PC-9 (cell line): Measurements from ENCODE around the gene CEACAM6. TPM values are rescaled to one million over a fixed set of nuclear protein-coding genes. Genes with fewer than 3 reads are reported as not detected.

Experiments used
- BruUV-seq: library from RNA; stranded (reverse); fragments of 400-500 nt; replicated peaks from 2 replicates; lab custom pipeline; 2021; lab: Mats Ljungman, UMichigan
- CTCF ChIA-PET: fragments of 300-600 bp; sonication (Branson Sonifier 250); formaldehyde crosslinking; loops from one replicate; lab custom pipeline; 2022; ENCODE audit warnings: antibody characterized with exemption; lab: Charles Lee
- POLR2A ChIA-PET: fragments of 300-600 bp; sonication (Branson Sonifier 250); formaldehyde crosslinking; loops from one replicate; lab custom pipeline; 2022; ENCODE audit warnings: antibody characterized with exemption; ENCODE audit not compliant: unreplicated experiment; lab: Charles Lee
- DNase-seq, 2 experiments: peaks; one replicate each; pipeline versions ENCODE4 v3.0.0 to v3.0.0-alpha.2; 2015 to 2022; ENCODE audit warnings: mixed read lengths in 1 of 2
- H2AFZ ChIP-seq: fragments of 200-600 bp; sonication (generic); 2 replicates; pipeline ENCODE4 v1.8.1; 2017; ENCODE audit warnings: antibody characterized with exemption
- H3F3A ChIP-seq: fragments of 200-600 bp; sonication (generic); 2 replicates; pipeline ENCODE4 v1.8.1; 2017; ENCODE audit warnings: antibody characterized with exemption, mild to moderate bottlenecking, low read depth; ENCODE audit not compliant: insufficient read depth
- H3K27ac ChIP-seq: fragments of 200-600 bp; sonication (generic); 2 replicates; pipeline ENCODE4 v1.6.1; 2016; ENCODE audit warnings: mixed run types
- H3K27me3 ChIP-seq: fragments of 200-600 bp; sonication (generic); 2 replicates; pipeline ENCODE4 v1.6.1; 2016; ENCODE audit warnings: low read depth, mixed run types; ENCODE audit not compliant: insufficient read depth
- H3K36me3 ChIP-seq: fragments of 200-600 bp; sonication (generic); 2 replicates; pipeline ENCODE4 v1.6.1; 2016; ENCODE audit warnings: low read depth, mixed run types
- H3K4me1 ChIP-seq: fragments of 200-600 bp; sonication (generic); replicated peaks from 2 replicates; pipeline ENCODE4 v1.6.1; 2016; ENCODE audit warnings: mixed run types; ENCODE audit not compliant: insufficient read depth
- H3K4me2 ChIP-seq: fragments of 200-600 bp; sonication (generic); 2 replicates; pipeline ENCODE4 v1.6.1; 2017; ENCODE audit warnings: mixed run types
- H3K4me3 ChIP-seq: fragments of 200-600 bp; sonication (generic); 2 replicates; pipeline ENCODE4 v1.6.1; 2016; ENCODE audit warnings: mixed run types
- H3K79me2 ChIP-seq: fragments of 200-600 bp; sonication (generic); 2 replicates; pipeline ENCODE4 v1.6.1; 2017; ENCODE audit warnings: low read depth, mixed run types
- H3K9me2 ChIP-seq: fragments of 200-600 bp; sonication (generic); 2 replicates; pipeline ENCODE4 v1.8.1; 2017; ENCODE audit warnings: mild to moderate bottlenecking; ENCODE audit not compliant: insufficient read depth
- H3K9me3 ChIP-seq: fragments of 200-600 bp; sonication (generic); 2 replicates; pipeline ENCODE4 v1.8.1; 2016; ENCODE audit warnings: low read depth; ENCODE audit not compliant: insufficient read depth
- H4K20me1 ChIP-seq: fragments of 200-600 bp; sonication (generic); 2 replicates; pipeline ENCODE4 v1.8.1; 2017; ENCODE audit not compliant: insufficient read depth
- CTCF ChIP-seq: fragments of 200-600 bp; sonication (generic); conservative IDR thresholded peaks from 2 replicates; pipeline ENCODE4 v1.6.1; 2017; ENCODE audit warnings: mixed run types, antibody characterized with exemption, mild to moderate bottlenecking, moderate library complexity
- EZH2 ChIP-seq: fragments of 200-600 bp; sonication (generic); IDR thresholded peaks from 2 replicates; pipeline ENCODE4 v1.8.0; 2017; ENCODE audit warnings: antibody characterized with exemption, low read depth
- intact Hi-C: fragments of 100-400 bp; cut with micrococcal nuclease; formaldehyde crosslinking; loops from one replicate; pipeline ENCODE4 v1.10.0; 2022; ENCODE audit not compliant: unreplicated experiment
- total RNA-seq: library from RNA; stranded (reverse); gene quantifications from 2 replicates; pipeline ENCODE4 v1.2.3, GENCODE V29; 2021

CEACAM6 gene
- total RNA-seq, 1 experiment from 2014 or later, result 468 TPM

DNA sequence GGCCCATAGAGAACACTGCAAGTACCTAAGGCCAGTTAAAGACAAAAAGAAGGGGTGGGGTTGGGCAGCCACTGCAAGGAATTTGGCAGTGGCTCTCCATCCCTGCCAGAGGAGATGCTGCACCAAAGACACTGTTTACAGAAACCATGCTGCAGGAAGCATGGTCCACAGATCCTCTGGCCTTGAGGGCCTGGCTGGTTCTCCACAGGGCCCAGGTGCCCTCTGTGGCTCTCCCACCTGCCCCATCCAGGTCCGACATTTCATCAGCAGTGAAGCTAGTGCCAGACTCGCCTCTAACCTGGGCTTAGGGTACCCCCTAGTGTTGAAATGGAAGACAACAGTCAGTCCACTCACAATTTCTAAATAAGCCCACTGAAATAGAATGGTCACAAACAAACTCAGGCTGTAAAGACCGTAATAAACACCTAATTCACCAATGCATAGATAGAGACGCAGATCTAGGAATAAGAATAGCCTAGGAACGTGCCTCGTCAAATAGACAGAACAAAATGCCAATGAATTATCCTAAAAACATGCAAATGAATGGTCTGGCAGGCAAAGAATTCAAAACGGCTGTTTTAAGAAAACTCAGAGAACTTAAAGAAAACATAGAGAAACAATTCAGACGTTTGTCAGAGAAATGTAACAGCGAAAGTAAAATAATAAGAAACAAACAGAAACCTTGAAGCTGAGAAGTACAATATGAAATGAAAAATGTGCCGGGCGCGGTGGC is 65.8 kb downstream of the CEACAM6 start:
- ChIA-PET CTCF (interaction anchor here (0.6 to 0.9 kb wide), 3 partner anchors 26 to 180 kb away, joined by 3 to 5 read pairs (median 4); no protein-coding TSS in a partner anchor), POLR2A (no interaction called here)
- H3F3A ChIP-seq, result no peaks in the 10 kb centered on the region; the same call in 1 of the 2 replicates
- H4K20me1 ChIP-seq, result no peaks in the 10 kb centered on the region
- TF ChIP-seq EZH2, result no peak
- peak; percentile 87 for TF ChIP-seq CTCF
- no peak overlapping the region for H3K27ac ChIP-seq
- H2AFZ ChIP-seq, result no peak overlapping the region
- H3K9me2 ChIP-seq, result no peaks in the 10 kb centered on the region
- H3K27me3 ChIP-seq, result 0 out of 2 replicates have a peak, but pooled peaks cover 5% of the 10 kb centered on the region
- no peaks in the 10 kb centered on the region for H3K36me3 ChIP-seq
- no peaks in the 10 kb centered on the region for H3K9me3 ChIP-seq
- intact Hi-C loops, result loop anchor here (2.0 to 5.0 kb wide), 3 partner anchors 74 to 374 kb away; no protein-coding TSS in a partner anchor
- H3K79me2 ChIP-seq, result no peaks in the 10 kb centered on the region
- DNase-seq, result peak; percentile 45 to 47
- BruUV-seq, result no TSS peak
- no peak overlapping the region for H3K4me3 ChIP-seq
- H3K4me1 ChIP-seq, result no peaks in the 10 kb centered on the region
- H3K4me2 ChIP-seq, result no peak overlapping the region

Other genes with a start within 250 kb of the CEACAM6 start
- gene CEACAM21, start 179.4 kb upstream of the CEACAM6 start, total RNA-seq, result not detected in 2 replicates
- not detected in 2 replicates for gene CEACAM4, start 128.5 kb upstream of the CEACAM6 start, total RNA-seq
- not detected in 2 replicates for gene CEACAM7, start 67.3 kb upstream of the CEACAM6 start, total RNA-seq
- 18.1 and 23.3 TPM in 2 replicates for gene CEACAM5, start 46.9 kb upstream of the CEACAM6 start, total RNA-seq
- not detected in 2 replicates for gene CEACAM3, start 41.1 kb downstream of the CEACAM6 start, total RNA-seq
- gene LYPD4, start 89.2 kb downstream of the CEACAM6 start, total RNA-seq, result not detected in 2 replicates
- gene DMRTC2, start 89.5 kb downstream of the CEACAM6 start, total RNA-seq, result not detected in 2 replicates
- 2,593 and 3,356 TPM in 2 replicates for gene RPS19, start 104.7 kb downstream of the CEACAM6 start, total RNA-seq
- 0.33 and 0.59 TPM in 2 replicates for gene CD79A, start 121.7 kb downstream of the CEACAM6 start, total RNA-seq
- 101 and 109 TPM in 2 replicates for gene ARHGEF1, start 127.7 kb downstream of the CEACAM6 start, total RNA-seq
- gene ERFL, start 172.9 kb downstream of the CEACAM6 start, total RNA-seq, result 0.65 and 0.98 TPM in 2 replicates
- 110 and 188 TPM in 2 replicates for gene RABAC1, start 203.8 kb downstream of the CEACAM6 start, total RNA-seq
- gene ATP1A3, start 238.7 kb downstream of the CEACAM6 start, total RNA-seq, result not detected in 2 replicates